Suprapubic skin (tissue), 4 donors: ENCODE measurements around the gene DEFB110.

Source experiments
- EP300 ChIP-seq: sonication (generic); formaldehyde crosslinking; IDR thresholded peaks from one replicate; pipeline ENCODE4 v1.6.1; 2017; ENCODE audit warnings: antibody characterized with exemption
- POLR2A ChIP-seq, 2 donors: fragments of 450-650 bp; IDR thresholded peaks; one replicate each; pipeline ENCODE4 v1.6.1; 2017; ENCODE audit warnings: antibody characterized with exemption in 2 of 2, mild to moderate bottlenecking in 2 of 2, moderate library complexity in 2 of 2
- POLR2AphosphoS5 ChIP-seq, 3 donors: sonication (generic); formaldehyde crosslinking; IDR thresholded peaks; one replicate each; pipeline ENCODE4 v1.6.1; 2017; ENCODE audit warnings: antibody characterized with exemption in 3 of 3
- TF ChIP-seq, protein P1 (sequence below), 2 donors: fragments of 200-600 bp in 1 of 2; fragments of 450-650 bp in 1 of 2; sonication (generic) in 1 of 2; IDR thresholded peaks; one replicate each; pipeline ENCODE4 v1.5.1; 2016 to 2019; ENCODE audit warnings: antibody characterized with exemption in 2 of 2, mild to moderate bottlenecking in 1 of 2, moderate library complexity in 1 of 2

DNA sequence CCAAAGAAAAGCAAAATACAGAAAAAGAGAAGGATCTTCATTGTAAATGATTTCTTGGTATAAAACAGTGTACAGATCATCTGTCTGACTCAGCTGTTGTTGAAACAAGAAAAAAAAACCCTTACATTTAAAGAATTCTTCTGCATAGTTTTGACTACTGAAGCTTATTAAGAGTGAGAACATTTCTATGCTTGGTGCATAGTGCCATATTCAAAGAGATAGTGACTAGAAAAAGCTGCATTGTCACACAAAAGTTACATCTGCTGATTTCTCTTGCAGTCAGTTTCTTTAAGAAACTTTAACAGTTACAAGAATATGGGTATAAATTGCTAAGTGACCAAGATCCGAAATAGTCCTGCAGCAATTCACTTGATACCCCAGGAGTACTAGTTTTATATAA, 28.0 kb upstream of the DEFB110 start, which contains the start of gene DEFB112:
- TF ChIP-seq, protein P1, sequence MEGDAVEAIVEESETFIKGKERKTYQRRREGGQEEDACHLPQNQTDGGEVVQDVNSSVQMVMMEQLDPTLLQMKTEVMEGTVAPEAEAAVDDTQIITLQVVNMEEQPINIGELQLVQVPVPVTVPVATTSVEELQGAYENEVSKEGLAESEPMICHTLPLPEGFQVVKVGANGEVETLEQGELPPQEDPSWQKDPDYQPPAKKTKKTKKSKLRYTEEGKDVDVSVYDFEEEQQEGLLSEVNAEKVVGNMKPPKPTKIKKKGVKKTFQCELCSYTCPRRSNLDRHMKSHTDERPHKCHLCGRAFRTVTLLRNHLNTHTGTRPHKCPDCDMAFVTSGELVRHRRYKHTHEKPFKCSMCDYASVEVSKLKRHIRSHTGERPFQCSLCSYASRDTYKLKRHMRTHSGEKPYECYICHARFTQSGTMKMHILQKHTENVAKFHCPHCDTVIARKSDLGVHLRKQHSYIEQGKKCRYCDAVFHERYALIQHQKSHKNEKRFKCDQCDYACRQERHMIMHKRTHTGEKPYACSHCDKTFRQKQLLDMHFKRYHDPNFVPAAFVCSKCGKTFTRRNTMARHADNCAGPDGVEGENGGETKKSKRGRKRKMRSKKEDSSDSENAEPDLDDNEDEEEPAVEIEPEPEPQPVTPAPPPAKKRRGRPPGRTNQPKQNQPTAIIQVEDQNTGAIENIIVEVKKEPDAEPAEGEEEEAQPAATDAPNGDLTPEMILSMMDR (IDR thresholded peaks at IDR 0.05), result no peak
- TF ChIP-seq POLR2A (IDR thresholded peaks at IDR 0.05) (no peak), EP300 (no peak), POLR2AphosphoS5 (IDR thresholded peaks at IDR 0.05) (no peak)
